GM19468 (cell line): ENCODE data around the gene SLCO1B1.
"Not testable (repeated sequence)": the region's sequence is repeated elsewhere in the genome, so short reads cannot be mapped to it uniquely, and the experiment has no call there.

Experiments used
- ATAC-seq: cut with Tn5 transposase; IDR thresholded peaks from one replicate; pipeline ENCODE4 v1.9.1; 2021; ENCODE audit warnings: mild to moderate bottlenecking, moderate library complexity, moderate number of reproducible peaks; ENCODE audit not compliant: unreplicated experiment; ENCODE audit errors: extremely low read depth

The SLCO1B1 gene

GRCh38 chr12:21130998-21131397 is at the start of gene SLCO1B1:
Gene SLCO1B1 (plus strand): TSS chr12:21131194. CDS start chr12:21141575, 10,381 bp downstream.
- ATAC-seq = no peak

DNA sequence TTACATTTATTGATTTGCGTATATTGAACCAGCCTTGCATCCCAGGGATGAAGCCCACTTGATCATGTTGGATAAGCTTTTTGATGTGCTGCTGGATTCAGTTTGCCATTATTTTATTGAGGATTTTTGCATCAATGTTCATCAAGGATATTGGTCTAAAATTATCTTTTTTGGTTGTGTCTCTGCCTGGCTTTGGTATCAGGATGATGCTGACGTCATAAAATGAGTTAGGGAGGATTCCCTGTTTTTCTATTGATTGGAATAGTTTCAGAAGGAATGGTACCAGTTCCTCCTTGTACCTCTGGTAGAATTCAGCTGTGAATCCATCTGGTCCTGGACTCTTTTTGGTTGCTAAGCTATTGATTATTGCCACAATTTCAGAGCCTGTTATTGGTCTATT is 46.2 kb upstream of the SLCO1B1 start:
- not testable (repeated sequence) for ATAC-seq

DNA sequence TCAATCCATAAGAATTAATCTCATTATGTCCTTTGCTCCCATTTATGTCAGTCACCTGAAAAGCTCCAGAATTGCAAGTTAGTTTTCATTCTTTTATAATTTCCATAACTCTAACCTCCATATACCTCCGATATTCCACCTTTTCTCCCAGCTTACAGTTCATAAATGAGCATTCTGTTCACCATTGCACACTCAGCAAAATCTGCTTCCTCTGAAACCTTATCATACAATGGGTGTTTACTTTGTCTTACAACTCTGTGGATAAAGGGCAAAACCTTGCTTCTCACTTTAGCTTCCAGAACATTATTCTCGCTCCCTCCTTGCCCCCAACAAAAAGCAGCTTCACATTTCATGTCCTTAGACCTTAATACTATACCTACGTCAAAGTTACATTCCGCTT is 19.3 kb upstream of the SLCO1B1 start:
- no peak for ATAC-seq

GRCh38 chr12:21113266-21113665 is 17.7 kb upstream of the SLCO1B1 start:
- no peak for ATAC-seq

DNA sequence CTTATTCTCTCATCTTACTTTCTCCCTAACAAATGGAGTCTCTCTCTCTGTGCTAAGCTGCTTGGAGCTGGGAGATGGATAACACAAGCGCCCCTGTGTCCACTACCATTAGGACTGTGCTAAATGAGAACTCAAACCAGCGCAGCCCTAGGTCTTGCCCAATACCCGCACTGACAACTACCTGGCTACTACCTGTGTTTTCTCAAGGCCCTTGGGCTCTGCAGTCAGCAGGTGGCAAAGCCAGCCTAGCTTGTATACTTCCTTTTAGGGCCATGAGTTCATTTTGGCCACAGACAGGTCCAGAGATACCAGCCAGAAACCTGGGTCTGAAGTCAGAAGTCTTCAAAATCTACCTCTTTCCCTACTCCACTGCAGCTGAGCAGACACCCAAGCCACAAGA is 13.0 kb upstream of the SLCO1B1 start:
- no peak for ATAC-seq

DNA sequence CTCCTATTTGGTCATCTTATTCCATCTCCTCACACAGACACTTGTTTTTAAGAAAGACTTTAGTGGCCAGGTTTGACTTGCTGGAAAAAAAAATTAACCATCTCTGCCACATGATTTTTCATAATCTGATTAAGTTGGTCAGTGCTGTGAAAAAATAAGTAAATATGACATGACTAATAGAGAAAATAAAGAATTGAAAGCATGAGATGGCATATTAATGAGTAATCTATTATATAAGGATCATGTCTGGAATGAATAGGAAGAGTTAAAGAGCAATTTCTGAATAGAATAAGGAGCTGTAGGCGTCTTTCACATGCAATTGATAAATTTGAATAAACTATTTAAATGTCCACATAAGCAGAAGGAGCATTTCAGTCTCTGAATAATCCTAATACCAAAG is 12.2 kb upstream of the SLCO1B1 start:
- no peak for ATAC-seq

- no peak for ATAC-seq
These were observed 1.6 kb upstream of the SLCO1B1 start for GRCh38 chr12:21129351-21129750.

DNA sequence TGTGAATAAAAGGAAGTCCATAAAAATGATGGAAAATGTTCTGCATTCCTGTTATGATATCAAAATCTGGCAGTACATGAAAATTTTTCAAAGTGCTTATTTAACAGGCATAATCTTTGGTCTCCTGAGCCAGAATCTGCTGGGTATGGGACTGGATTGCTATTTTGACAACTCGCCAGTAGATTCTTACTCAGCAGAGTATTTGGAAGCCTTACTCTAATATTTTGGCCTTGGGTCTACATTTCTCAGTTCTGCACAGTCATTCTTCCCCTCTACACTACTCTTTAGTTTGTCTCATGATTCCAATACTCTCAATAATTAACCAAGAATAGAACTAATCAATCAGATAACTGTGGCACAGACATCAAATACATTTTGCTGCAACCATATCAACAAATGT is 1.1 kb upstream of the SLCO1B1 start:
- no peak for ATAC-seq

DNA sequence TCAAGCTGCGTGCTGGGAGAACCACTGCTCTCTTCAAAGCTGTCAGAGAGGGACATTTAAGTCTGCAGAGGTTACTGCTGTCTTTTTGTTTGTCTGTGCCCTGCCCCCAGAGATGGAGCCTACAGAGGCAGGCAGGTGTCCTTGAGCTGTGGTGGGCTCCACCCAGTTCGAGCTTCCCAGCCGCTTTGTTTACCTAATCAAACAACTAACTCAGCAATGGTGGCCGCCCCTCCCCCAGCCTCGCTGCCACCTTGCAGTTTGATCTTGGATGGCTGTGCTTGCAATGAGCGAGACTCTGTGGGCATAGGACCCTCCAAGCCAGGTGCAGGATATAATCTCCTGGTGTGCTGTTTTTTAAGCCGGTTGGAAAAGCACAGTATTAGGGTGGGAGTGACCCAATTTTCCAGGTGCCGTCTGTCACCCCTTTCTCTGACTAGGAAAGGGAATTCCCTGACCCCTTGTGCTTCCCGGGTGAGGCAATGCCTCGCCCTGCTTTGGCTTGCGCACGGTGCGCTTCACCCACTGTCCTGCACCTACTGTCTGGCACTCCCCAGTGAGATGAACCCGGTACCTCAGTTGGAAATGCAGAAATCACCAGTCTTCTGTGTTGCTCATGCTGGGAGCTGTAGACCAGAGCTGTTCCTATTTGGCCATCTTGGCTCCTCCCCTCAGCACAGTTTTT is 6.5 kb downstream of the SLCO1B1 start:
- not testable (repeated sequence) for ATAC-seq

GRCh38 chr12:21138016-21138415 is 7.0 kb downstream of the SLCO1B1 start:
- ATAC-seq = no peak

DNA sequence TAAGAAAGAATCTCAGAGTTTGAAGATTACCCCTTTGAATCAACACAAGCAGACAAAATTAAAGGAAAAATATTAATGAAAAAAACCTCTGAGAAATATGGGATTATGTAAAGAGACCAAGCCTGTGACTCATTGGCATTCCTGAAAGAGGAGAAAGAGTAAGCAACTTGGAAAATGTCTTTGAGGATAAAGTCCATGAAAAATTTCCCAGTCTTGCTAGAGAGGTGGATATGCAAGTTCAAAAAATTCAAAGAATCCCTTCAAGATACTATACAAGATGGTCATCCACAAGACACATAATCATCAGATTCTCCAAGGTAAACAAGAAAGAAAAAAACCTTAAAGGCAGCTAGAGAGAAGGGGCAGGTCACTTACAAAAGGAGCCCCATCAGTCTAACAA is 13.3 kb downstream of the SLCO1B1 start:
- no peak for ATAC-seq

DNA sequence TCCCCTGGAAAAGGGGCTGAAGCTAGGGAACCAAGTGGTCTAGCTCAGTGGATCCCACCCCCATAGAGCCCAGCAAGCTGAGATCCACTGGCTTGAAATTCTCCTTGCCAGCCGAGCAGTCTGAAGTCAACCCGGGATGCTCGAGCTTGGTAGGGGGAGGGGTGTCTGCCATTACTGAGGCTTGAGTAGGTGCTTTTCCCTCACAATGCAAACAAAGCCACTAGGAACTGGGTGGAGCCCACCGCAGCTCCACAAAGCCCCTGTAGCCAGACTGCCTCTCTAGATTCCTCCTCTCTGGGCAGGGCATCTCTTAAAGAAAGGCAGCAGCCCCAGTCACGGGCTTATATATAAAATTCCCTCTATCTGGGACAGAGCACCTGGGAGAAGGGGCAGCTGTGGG is 18.9 kb downstream of the SLCO1B1 start:
- not testable (repeated sequence) for ATAC-seq

DNA sequence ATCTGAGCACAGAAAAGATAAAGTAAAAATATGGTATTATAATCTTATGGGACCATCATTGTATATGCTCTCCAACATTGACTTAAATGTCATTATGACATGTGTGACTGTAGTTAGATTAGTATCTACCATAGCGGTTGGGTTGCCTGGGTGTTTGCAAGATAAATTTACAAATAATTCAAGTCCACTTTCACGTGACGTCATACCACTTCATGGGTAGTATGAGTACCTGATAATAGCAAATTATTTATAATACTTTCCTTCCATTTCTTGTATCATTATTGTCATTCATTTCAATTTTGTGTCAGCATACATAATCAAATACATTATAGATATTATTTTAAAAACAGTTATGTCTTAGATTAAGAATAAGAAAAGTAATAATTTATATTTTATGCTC is 20.2 kb downstream of the SLCO1B1 start:
- ATAC-seq = no peak

DNA sequence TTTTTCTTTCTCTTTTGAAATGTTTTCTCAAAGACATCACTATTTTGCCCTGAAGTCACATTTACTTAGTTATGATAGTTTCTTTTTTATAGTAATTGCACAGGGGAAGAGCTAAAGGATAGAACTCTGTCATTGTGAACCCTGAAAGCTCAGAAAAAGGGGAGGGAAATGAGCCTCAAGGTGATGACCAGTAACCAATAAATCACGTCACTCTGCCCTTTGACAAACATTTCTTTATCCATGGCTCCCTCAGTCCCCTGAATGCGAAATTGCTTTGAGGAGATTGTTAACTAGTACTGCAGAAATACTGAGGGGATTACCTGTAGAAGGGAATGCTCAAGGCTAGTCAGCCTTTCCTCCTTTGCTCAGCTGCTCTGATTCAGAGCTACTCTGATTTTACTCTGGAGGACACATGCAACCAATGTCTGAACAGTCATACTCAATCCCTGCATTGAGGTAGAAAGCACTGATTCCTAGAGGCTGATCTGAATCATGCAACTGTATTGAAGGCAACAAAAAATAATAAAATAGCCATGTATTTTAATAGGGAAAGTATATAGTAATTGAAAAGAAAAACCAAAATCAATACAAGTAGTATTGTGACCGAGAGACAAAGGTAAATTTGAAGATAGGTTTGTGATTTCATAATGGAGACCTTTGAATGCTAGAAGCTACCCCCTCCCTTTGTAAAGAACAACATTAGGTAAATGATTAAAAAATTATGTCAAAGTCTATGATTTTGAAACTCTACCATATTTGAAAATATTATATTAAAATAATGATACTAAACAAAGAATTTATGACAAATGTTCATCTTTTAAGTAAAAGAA is 24.7 kb downstream of the SLCO1B1 start:
- no peak for ATAC-seq

DNA sequence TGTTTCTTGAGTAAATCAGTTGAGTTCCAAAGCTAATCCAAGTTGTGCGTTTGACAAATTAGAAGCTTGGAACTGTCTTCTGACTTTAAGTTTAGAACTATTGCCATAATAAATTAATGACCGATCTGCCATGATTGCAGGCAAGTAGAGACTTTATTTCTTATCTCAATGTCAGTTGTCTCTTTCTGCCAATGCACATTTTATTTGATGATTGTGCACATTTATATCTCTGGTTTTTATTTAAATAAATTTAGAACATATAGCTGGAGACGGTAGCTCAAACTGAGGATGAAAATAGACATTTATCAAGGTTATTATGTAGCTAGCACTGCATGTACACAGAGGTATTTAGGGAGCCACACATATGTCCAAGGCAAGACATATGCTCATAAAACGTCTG is 34.1 kb downstream of the SLCO1B1 start:
- ATAC-seq = no peak

- ATAC-seq = peak; percentile 72
These were observed 39.0 kb downstream of the SLCO1B1 start for GRCh38 chr12:21169878-21170472.

DNA sequence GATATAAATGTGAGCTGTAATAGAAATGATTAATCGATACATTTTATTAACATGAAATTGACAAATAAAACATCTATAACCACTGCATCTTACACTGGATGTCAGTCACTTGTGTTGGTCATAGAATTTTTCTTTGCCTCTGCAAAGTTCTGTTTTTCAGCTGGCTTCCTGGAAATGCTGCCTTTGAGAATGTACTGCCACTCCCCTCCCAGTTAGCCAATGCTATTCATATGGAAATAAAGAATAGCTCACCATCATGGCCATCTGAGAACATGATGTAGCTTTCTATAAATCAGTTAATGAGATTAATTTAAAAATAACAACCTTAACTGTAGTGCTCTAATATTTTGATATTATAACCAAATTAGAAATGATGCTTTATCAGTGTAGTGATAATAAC is 41.1 kb downstream of the SLCO1B1 start:
- ATAC-seq = no peak

DNA sequence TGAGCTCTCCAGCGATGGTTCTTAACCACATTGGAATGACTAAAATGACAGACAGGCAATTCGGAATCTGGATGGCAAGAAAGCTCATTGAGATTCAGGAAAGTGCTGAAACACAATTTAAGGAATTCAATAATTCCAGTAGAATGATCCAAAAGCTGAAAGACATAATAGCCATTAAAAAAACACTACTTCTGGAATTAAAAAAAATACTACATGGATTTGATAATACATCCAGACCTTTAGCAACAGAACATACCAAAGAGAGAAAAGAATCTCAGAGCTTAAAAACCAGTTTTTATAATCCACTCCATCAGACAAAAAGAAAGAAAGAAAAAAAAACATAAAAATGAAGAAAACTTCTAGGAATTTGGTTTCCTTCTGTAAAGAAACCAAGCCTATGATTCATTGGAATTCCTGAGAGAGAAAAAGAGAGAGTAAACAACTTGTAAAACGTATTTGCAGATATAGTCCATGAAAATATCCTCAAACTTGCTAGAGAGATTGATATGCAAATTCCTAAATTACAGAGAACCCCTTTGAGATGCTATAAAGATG is 52.8 kb downstream of the SLCO1B1 start:
- ATAC-seq = no peak

- ATAC-seq = no peak
These were observed 59.0 kb downstream of the SLCO1B1 start for GRCh38 chr12:21190016-21190415.

- not testable (repeated sequence) for ATAC-seq
These were observed 83.4 kb downstream of the SLCO1B1 start for GRCh38 chr12:21214433-21214832.

DNA sequence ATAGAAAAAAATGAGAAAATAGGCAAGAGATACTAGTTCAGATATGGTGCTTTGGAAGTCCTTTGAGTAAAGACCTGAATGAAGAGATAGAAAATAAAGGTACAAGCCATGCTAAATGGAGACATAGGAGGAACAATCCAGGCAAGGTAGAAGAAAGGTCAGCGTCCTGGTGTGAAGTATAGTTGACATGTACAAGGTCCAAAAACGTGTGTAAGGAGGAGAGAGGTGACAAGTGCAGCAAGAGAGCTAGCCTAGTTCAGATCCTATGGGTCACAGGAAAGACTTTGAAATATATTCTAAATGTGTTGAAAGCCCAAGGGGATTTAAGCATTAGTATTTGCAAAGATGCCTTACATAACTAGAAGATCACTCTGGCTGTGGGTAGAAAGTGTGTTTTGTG is 88.2 kb downstream of the SLCO1B1 start:
- no peak for ATAC-seq
